ENCODE results near the gene CEP112. TPM values are rescaled to one million over a fixed set of nuclear protein-coding genes. Genes with fewer than 3 reads are reported as not detected.

CEP112 gene
- total and polyA plus RNA-seq, 2 experiments from 2014 or later, result 4.0 to 4.3 TPM

- no peak overlapping the region for H3K27ac Mint-ChIP-seq
Observed at GRCh38 chr17:66230922-66231591, 39.1 kb upstream of the CEP112 start.

More at GRCh38 chr17:66230922-66231591, 39.1 kb upstream of the CEP112 start:
- Histone ChIP-seq H3K9me2 (ENCODE audit: insufficient read depth) (peaks cover 5% of the 10 kb centered on the region; the same call in 1 of the 2 replicates), H4K20me1 (replicated peaks; ENCODE audit: insufficient read depth) (no peaks in the 10 kb centered on the region), H3K4me2 (no peak overlapping the region), H3F3A (replicated peaks; ENCODE audit: low read depth) (no peaks in the 10 kb centered on the region), H2AFZ (peak overlapping the region; percentile 67; the same call in 1 of the 2 replicates), H3K4me3 (no peak overlapping the region), H3K36me3 (ENCODE audit: insufficient read depth) (no peaks in the 10 kb centered on the region), H3K4me1 (ENCODE audit: insufficient read depth) (no peaks in the 10 kb centered on the region), H3K27ac (ENCODE audit: low read depth) (no peak overlapping the region), H3K79me2 (replicated peaks; ENCODE audit: insufficient read depth) (no peaks in the 10 kb centered on the region), H3K27me3 (ENCODE audit: insufficient read depth) (no peaks in the 10 kb centered on the region)
- TF ChIP-seq ZNF331 (CRISPR knock-in tag; IDR thresholded peaks at IDR 0.05; ENCODE audit: low read depth) (no peak), EZH2phosphoT487 (IDR thresholded peaks at IDR 0.05; ENCODE audit: unreplicated experiment) (no peak), POLR2AphosphoS5 (IDR thresholded peaks at IDR 0.05; ENCODE audit: low read depth) (no peak), NANOG (IDR thresholded peaks at IDR 0.05; ENCODE audit: borderline replicate concordance) (no peak), CREB1 (CRISPR knock-in tag; IDR thresholded peaks at IDR 0.05; ENCODE audit: low read depth) (no peak), ETS1 (IDR thresholded peaks at IDR 0.05) (no peak), REST (IDR thresholded peaks at IDR 0.05; ENCODE audit: unreplicated experiment) (no peak), JUNB (IDR thresholded peaks at IDR 0.05; ENCODE audit: unreplicated experiment) (no peak), ZNF114 (CRISPR knock-in tag; IDR thresholded peaks at IDR 0.05) (no peak), CTCF (conservative IDR thresholded peaks at IDR 0.05; ENCODE audit: low read depth in 2 of 2) (no peak), STAT1 (IDR thresholded peaks at IDR 0.05; ENCODE audit: unreplicated experiment) (no peak), ZNF462 (CRISPR knock-in tag; IDR thresholded peaks at IDR 0.05) (no peak), EZH2 (IDR thresholded peaks at IDR 0.05; ENCODE audit: low read depth, unreplicated experiment) (no peak)
- H3K9me3 Mint-ChIP-seq, result no peaks in the 10 kb centered on the region
- ATAC-seq, result no peak
- H3K4me3 Mint-ChIP-seq, result no peak overlapping the region
- no peak for DNase-seq (ENCODE audit: low spot score)
- no peaks in the 10 kb centered on the region for H3K4me1 Mint-ChIP-seq
- no peaks in the 10 kb centered on the region for H3K36me3 Mint-ChIP-seq (ENCODE audit: low read depth)
- peaks cover 2% of the 10 kb centered on the region for H3K27me3 Mint-ChIP-seq (ENCODE audit: insufficient read depth, low read depth, poor library complexity)
